ENCODE data around the gene SURF2.
"Not testable (repeated sequence)": the region's sequence is repeated elsewhere in the genome, so short reads cannot be mapped to it uniquely, and the experiment has no call there.

The SURF2 gene

DNA sequence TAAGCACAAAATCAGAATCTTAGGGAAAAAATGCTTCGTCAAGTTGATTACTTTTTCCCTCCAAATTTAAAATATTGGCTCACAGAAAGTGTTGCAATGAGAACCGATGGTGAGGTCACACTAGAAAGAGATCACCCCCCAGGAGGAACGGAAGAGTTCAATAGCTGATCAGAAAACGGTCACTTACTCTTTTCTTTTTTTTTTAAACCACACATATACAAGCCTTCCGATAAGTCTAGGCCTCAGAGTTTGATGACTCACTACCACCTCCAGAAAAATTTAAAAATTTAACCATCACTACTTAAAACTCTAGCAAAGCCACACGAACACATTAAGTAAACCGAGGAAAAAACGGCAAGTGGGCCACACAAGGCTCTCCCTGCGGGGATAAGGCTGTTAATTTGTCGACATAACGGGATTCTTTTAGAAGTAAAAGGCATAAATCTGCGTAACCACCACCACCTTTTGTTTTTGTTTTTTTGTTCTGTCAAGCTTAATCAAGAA is 18.3 kb downstream of the SURF2 start:
- Histone ChIP-seq H3K79me2 (ENCODE audit: insufficient read depth, low read depth) (peaks cover 60% of the 10 kb centered on the region), H3K36me3 (ENCODE audit: insufficient read depth) (no peaks in the 10 kb centered on the region), H3K27me3 (ENCODE audit: insufficient read depth, low read depth) (no peaks in the 10 kb centered on the region; the same call in 1 of the 2 replicates), H4K20me1 (ENCODE audit: insufficient read depth) (0 out of 2 replicates have a peak, but pooled peaks cover 2% of the 10 kb centered on the region), H3K4me1 (ENCODE audit: low read depth, poor library complexity, severe bottlenecking) (peaks cover 10% of the 10 kb centered on the region), H2AFZ (ENCODE audit: low read depth) (no peak overlapping the region), H3K4me3 (IDR thresholded peaks at IDR 0.05; ENCODE audit: insufficient read depth, low read depth, low read length) (no peak overlapping the region), H3K9ac (peak overlapping the region; percentile 86), H3K4me2 (peak overlapping the region; percentile 95), H3K27ac (peak overlapping the region; percentile 76; the same call in 1 of the 2 replicates)
- TF ChIP-seq, protein P1, sequence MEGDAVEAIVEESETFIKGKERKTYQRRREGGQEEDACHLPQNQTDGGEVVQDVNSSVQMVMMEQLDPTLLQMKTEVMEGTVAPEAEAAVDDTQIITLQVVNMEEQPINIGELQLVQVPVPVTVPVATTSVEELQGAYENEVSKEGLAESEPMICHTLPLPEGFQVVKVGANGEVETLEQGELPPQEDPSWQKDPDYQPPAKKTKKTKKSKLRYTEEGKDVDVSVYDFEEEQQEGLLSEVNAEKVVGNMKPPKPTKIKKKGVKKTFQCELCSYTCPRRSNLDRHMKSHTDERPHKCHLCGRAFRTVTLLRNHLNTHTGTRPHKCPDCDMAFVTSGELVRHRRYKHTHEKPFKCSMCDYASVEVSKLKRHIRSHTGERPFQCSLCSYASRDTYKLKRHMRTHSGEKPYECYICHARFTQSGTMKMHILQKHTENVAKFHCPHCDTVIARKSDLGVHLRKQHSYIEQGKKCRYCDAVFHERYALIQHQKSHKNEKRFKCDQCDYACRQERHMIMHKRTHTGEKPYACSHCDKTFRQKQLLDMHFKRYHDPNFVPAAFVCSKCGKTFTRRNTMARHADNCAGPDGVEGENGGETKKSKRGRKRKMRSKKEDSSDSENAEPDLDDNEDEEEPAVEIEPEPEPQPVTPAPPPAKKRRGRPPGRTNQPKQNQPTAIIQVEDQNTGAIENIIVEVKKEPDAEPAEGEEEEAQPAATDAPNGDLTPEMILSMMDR (conservative IDR thresholded peaks at IDR 0.05; ENCODE audit: low read depth, low read length), result no peak

GRCh38 chr9:133375116-133375723 is 18.9 kb downstream of the SURF2 start:
- Histone ChIP-seq H3K27me3 (ENCODE audit: insufficient read depth, low read depth) (no peaks in the 10 kb centered on the region; the same call in 1 of the 2 replicates), H3K9ac (peak overlapping the region; percentile 86), H3K4me3 (IDR thresholded peaks at IDR 0.05; ENCODE audit: insufficient read depth, low read depth, low read length) (no peak overlapping the region), H4K20me1 (ENCODE audit: insufficient read depth) (no peaks in the 10 kb centered on the region), H3K4me1 (ENCODE audit: low read depth, poor library complexity, severe bottlenecking) (peaks cover 10% of the 10 kb centered on the region), H3K79me2 (ENCODE audit: insufficient read depth, low read depth) (peaks cover 55% of the 10 kb centered on the region), H2AFZ (ENCODE audit: low read depth) (peak overlapping the region; percentile 10), H3K27ac (peak overlapping the region; percentile 76), H3K4me2 (peak overlapping the region; percentile 95), H3K36me3 (ENCODE audit: insufficient read depth) (no peaks in the 10 kb centered on the region)
- TF ChIP-seq, protein P1 (conservative IDR thresholded peaks at IDR 0.05; ENCODE audit: low read depth, low read length), result no peak

GRCh38 chr9:133375724-133376654 is 19.6 kb downstream of the SURF2 start, which contains the start of the genes STKLD1 and SURF4:
STKLD1 (plus strand) TSS chr9:133376366; CDS start chr9:133376474, 108 bp downstream.
SURF4 (minus strand) TSS chr9:133376060; CDS start chr9:133375969, 91 bp downstream.
- Histone ChIP-seq H3K27ac (peak within 1 kb of the TSS; percentile 76), H3K79me2 (ENCODE audit: insufficient read depth, low read depth) (peaks cover 47% of the 10 kb centered on the region), H3K9ac (peak within 1 kb of the TSS; percentile 86), H3K4me2 (peak within 1 kb of the TSS; percentile 95), H3K4me1 (ENCODE audit: low read depth, poor library complexity, severe bottlenecking) (peaks cover 10% of the 10 kb centered on the region), H3K36me3 (ENCODE audit: insufficient read depth) (no peaks in the 10 kb centered on the region), H2AFZ (ENCODE audit: low read depth) (peak within 1 kb of the TSS; percentile 66), H4K20me1 (ENCODE audit: insufficient read depth) (no peaks in the 10 kb centered on the region), H3K27me3 (ENCODE audit: insufficient read depth, low read depth) (no peaks in the 10 kb centered on the region; the same call in 1 of the 2 replicates), H3K4me3 (IDR thresholded peaks at IDR 0.05; ENCODE audit: insufficient read depth, low read depth, low read length) (no peak within 1 kb of the TSS)
- TF ChIP-seq, protein P1 (conservative IDR thresholded peaks at IDR 0.05; ENCODE audit: low read depth, low read length), result no peak

GRCh38 chr9:133377280-133377679 is 20.9 kb downstream of the SURF2 start:
- H3K4me3 ChIP-seq (IDR thresholded peaks at IDR 0.05; ENCODE audit: insufficient read depth, low read depth, low read length); H2AFZ ChIP-seq (ENCODE audit: low read depth); H3K9ac ChIP-seq; H3K4me2 ChIP-seq; H3K27ac ChIP-seq; H3K27me3 ChIP-seq (ENCODE audit: insufficient read depth, low read depth); H4K20me1 ChIP-seq (ENCODE audit: insufficient read depth); H3K36me3 ChIP-seq (ENCODE audit: insufficient read depth): not testable (repeated sequence)
- Histone ChIP-seq H3K79me2 (ENCODE audit: insufficient read depth, low read depth) (peaks cover 34% of the 10 kb centered on the region), H3K4me1 (ENCODE audit: low read depth, poor library complexity, severe bottlenecking) (peaks cover 10% of the 10 kb centered on the region)
